Common myeloid progenitor, CD34-positive (primary cell): Measurements from ENCODE around the gene TBX1.

Experiments used
- CTCF ChIA-PET: fragments of 350-600 bp; sonication (Branson Sonifier 250); formaldehyde crosslinking; loops from one replicate; lab custom pipeline; 2021; ENCODE audit warnings: antibody characterized with exemption; lab: Charles Lee
- POLR2A ChIA-PET: fragments of 350-600 bp; sonication (Branson Sonifier 250); formaldehyde crosslinking; loops from one replicate; lab custom pipeline; 2021; ENCODE audit warnings: antibody characterized with exemption; lab: Charles Lee
- DNase-seq, 3 donors: peaks; one replicate each; pipeline versions ENCODE4 v3.0.0 to v3.0.0-alpha.2; 2013
- H3K27ac ChIP-seq, 2 experiments: 1 replicate in 1 of 2; 2 replicates in 1 of 2; pipeline ENCODE4 v1.7.0; 2013; ENCODE audit warnings: inconsistent platforms in 2 of 2, low read length in 2 of 2, mild to moderate bottlenecking in 2 of 2, low read depth in 1 of 2, moderate library complexity in 1 of 2; ENCODE audit not compliant: severe bottlenecking in 2 of 2, insufficient read depth in 1 of 2, poor library complexity in 1 of 2
- H3K27me3 ChIP-seq, 5 experiments: replicated peaks in 2 of 5; 1 replicate in 3 of 5; 2 replicates in 2 of 5; pipeline versions ENCODE4 v1.6.1 to v1.7.0; 2013; ENCODE audit warnings: low read length in 4 of 5, mild to moderate bottlenecking in 2 of 5, moderate library complexity in 2 of 5, inconsistent platforms in 1 of 5; ENCODE audit not compliant: insufficient read depth in 5 of 5, control insufficient read depth in 4 of 5
- H3K36me3 ChIP-seq, 4 experiments: 1 replicate in 2 of 4; 2 replicates in 2 of 4; pipeline versions ENCODE4 v1.6.1 to v1.7.0; 2013; ENCODE audit warnings: low read length in 3 of 4, control low read depth in 1 of 4, mild to moderate bottlenecking in 1 of 4; ENCODE audit not compliant: control insufficient read depth in 4 of 4, insufficient read depth in 4 of 4
- H3K4me1 ChIP-seq, 4 experiments: 1 replicate in 3 of 4; 2 replicates in 1 of 4; pipeline versions ENCODE4 v1.6.1 to v1.7.1; 2013; ENCODE audit warnings: low read length in 3 of 4, mild to moderate bottlenecking in 3 of 4, control low read depth in 1 of 4, inconsistent platforms in 1 of 4, moderate library complexity in 1 of 4; ENCODE audit not compliant: control insufficient read depth in 4 of 4, insufficient read depth in 4 of 4; ENCODE audit errors: control extremely low read depth in 1 of 4
- H3K4me3 ChIP-seq, 7 experiments: 1 replicate in 4 of 7; 2 replicates in 3 of 7; pipeline versions ENCODE4 v1.5.1 to v1.7.0; 2013; ENCODE audit warnings: mild to moderate bottlenecking in 7 of 7, low read length in 6 of 7, moderate library complexity in 6 of 7, inconsistent platforms in 2 of 7, low read depth in 2 of 7, control low read depth in 1 of 7; ENCODE audit not compliant: insufficient read depth in 4 of 7, control insufficient read depth in 1 of 7; ENCODE audit errors: extremely low read depth in 1 of 7
- H3K9me3 ChIP-seq, 5 experiments: 1 replicate in 4 of 5; 2 replicates in 1 of 5; pipeline versions ENCODE4 v1.6.1 to v1.7.1; 2013; ENCODE audit warnings: low read length in 4 of 5, mild to moderate bottlenecking in 2 of 5, inconsistent platforms in 1 of 5, low read depth in 1 of 5, moderate library complexity in 1 of 5; ENCODE audit not compliant: control insufficient read depth in 4 of 5, insufficient read depth in 2 of 5; ENCODE audit errors: control extremely low read depth in 1 of 5
- WGBS: methylation state at CpG from one replicate; pipeline ENCODE4 v1.1.5; 2013; ENCODE audit not compliant: insufficient coverage; 5-methylcytosine and 5-hydroxymethylcytosine counted together

The TBX1 gene

GRCh38 chr22:19757140-19757984 lies 3.2 kb upstream of the TBX1 start:
- Histone ChIP-seq H3K27me3 (peaks cover 0 to 94% (median 39%) of the 10 kb centered on the region in 5 experiments), H3K27ac (no peak overlapping the region), H3K4me3 (peak overlapping the region in 5 of 7 experiments; percentile 27 to 66 (median 42)), H3K9me3 (no peaks in the 10 kb centered on the region), H3K36me3 (no peaks in the 10 kb centered on the region), H3K4me1 (peaks cover 0 to 56% (median 28%) of the 10 kb centered on the region in 4 experiments)
- ChIA-PET CTCF (interaction anchor here (0.6 to 3.9 kb wide), 10 partner anchors 11 to 201 kb away, joined by 3 to 20 read pairs (median 6); no protein-coding TSS in a partner anchor), POLR2A (no interaction called here)
- 3% methylated on average over 10 of the region's 16 CpGs for WGBS
- peak in 2 of 3 donors; percentile 62 to 68 for DNase-seq

GRCh38 chr22:19757985-19758895 lies 2.3 kb upstream of the TBX1 start:
- no peaks in the 10 kb centered on the region for H3K9me3 ChIP-seq
- H3K27ac ChIP-seq: no peak overlapping the region
- H3K36me3 ChIP-seq: no peaks in the 10 kb centered on the region
- no peak overlapping the region for H3K4me3 ChIP-seq
- POLR2A ChIA-PET: no interaction called here
- H3K27me3 ChIP-seq: peaks cover 0 to 94% (median 42%) of the 10 kb centered on the region in 5 experiments
- no peak for DNase-seq
- H3K4me1 ChIP-seq: peaks cover 0 to 56% (median 28%) of the 10 kb centered on the region in 4 experiments
- CTCF ChIA-PET: interaction anchor here (1.0 to 3.9 kb wide), 4 partner anchors 12 to 43 kb away, joined by 3 to 20 read pairs (median 6); no protein-coding TSS in a partner anchor
- WGBS: 44% methylated on average over 42 of the region's 43 CpGs

- H3K27ac ChIP-seq: no peak overlapping the region
- 5% methylated on average over 16 of the region's 21 CpGs for WGBS
- DNase-seq: no peak
- H3K27me3 ChIP-seq: peaks cover 0 to 94% (median 47%) of the 10 kb centered on the region in 5 experiments
- peak overlapping the region in 1 of 7 experiments; percentile 11 for H3K4me3 ChIP-seq
- H3K36me3 ChIP-seq: no peaks in the 10 kb centered on the region
- ChIA-PET CTCF (interaction anchor here (1.0 to 3.9 kb wide), 3 partner anchors 13 to 15 kb away, joined by 3 to 20 read pairs (median 8); no protein-coding TSS in a partner anchor), POLR2A (no interaction called here)
- peaks cover 0 to 56% (median 28%) of the 10 kb centered on the region in 4 experiments for H3K4me1 ChIP-seq
- peaks cover 0 to under 1% (median 0%) of the 10 kb centered on the region in 5 experiments for H3K9me3 ChIP-seq
Measured at GRCh38 chr22:19758896-19759426, 1.6 kb upstream of the TBX1 start.

GRCh38 chr22:19759427-19760057 lies 1.0 kb upstream of the TBX1 start:
- CTCF ChIA-PET: interaction anchor here (1.0 to 2.1 kb wide), 2 partner anchors 13 to 15 kb away, joined by 3 to 8 read pairs; no protein-coding TSS in a partner anchor
- H3K36me3 ChIP-seq: no peaks in the 10 kb centered on the region
- peaks cover 0 to 56% (median 28%) of the 10 kb centered on the region in 4 experiments for H3K4me1 ChIP-seq
- no peak overlapping the region for H3K27ac ChIP-seq
- peaks cover 0 to 94% (median 46%) of the 10 kb centered on the region in 5 experiments for H3K27me3 ChIP-seq
- no peak for DNase-seq
- H3K4me3 ChIP-seq: peak overlapping the region in 2 of 7 experiments; percentile 5 to 11
- POLR2A ChIA-PET: no interaction called here
- 5% methylated on average over 35 of the region's 43 CpGs for WGBS
- H3K9me3 ChIP-seq: peaks cover 0 to 3% (median 0%) of the 10 kb centered on the region in 5 experiments

- H3K36me3 ChIP-seq: no peaks in the 10 kb centered on the region
- ChIA-PET POLR2A (no interaction called here), CTCF (interaction anchor here (1.0 to 1.3 kb wide), 2 partner anchors 30 to 224 kb away, joined by 3 to 4 read pairs; no protein-coding TSS in a partner anchor)
- DNase-seq: no peak
- peaks cover 0 to 54% (median 31%) of the 10 kb centered on the region in 4 experiments for H3K4me1 ChIP-seq
- peak overlapping the region in 3 of 7 experiments; percentile 11 to 45 (median 42) for H3K4me3 ChIP-seq
- peaks cover 0 to 93% (median 45%) of the 10 kb centered on the region in 5 experiments for H3K27me3 ChIP-seq
- H3K27ac ChIP-seq: peak overlapping the region in 1 of 2 experiments; percentile 43
- 6% methylated on average over 77 of the region's 117 CpGs for WGBS
- H3K9me3 ChIP-seq: peaks cover 0 to 3% (median 0%) of the 10 kb centered on the region in 5 experiments
Measured at GRCh38 chr22:19760951-19761724, 560 bp downstream of the TBX1 start.
